Neural cell (in vitro differentiated cells): ENCODE results near the gene CDK4. TPM values are rescaled to one million over a fixed set of nuclear protein-coding genes. Genes with fewer than 3 reads are reported as not detected.

ENCODE experiments used
- H2AFZ ChIP-seq: fragments of 200-600, 300-800 bp; sonication (generic), shearing (Covaris generic); 2 replicates; pipeline ENCODE4 v1.6.0; 2014; ENCODE audit warnings: low read depth, mild to moderate bottlenecking, antibody characterized with exemption, low read length, moderate library complexity
- H3F3A ChIP-seq: fragments of 200-600 bp; shearing (Covaris generic); 2 replicates; pipeline ENCODE4 v1.6.1; 2016; ENCODE audit warnings: mild to moderate bottlenecking, moderate library complexity, mixed read lengths, antibody characterized with exemption, low read length; ENCODE audit not compliant: insufficient read depth, poor library complexity, severe bottlenecking
- H3K27ac ChIP-seq: fragments of 200-600, 300-800 bp; sonication (generic), shearing (Covaris generic); 2 replicates; pipeline ENCODE4 v1.5.1; 2014; ENCODE audit warnings: mild to moderate bottlenecking, low read length, moderate library complexity
- H3K27me3 ChIP-seq: fragments of 300-800, 200-600 bp; sonication (generic), shearing (Covaris generic); 2 replicates; pipeline ENCODE4 v1.6.0; 2014; ENCODE audit warnings: mild to moderate bottlenecking, low read depth, low read length, moderate library complexity; ENCODE audit not compliant: insufficient read depth
- H3K36me3 ChIP-seq: fragments of 300-800, 200-600 bp; sonication (generic), shearing (Covaris generic); 2 replicates; pipeline ENCODE4 v1.5.1; 2014; ENCODE audit warnings: mild to moderate bottlenecking, antibody characterized with exemption, low read length, moderate library complexity; ENCODE audit not compliant: insufficient read depth
- H3K4me2 ChIP-seq: fragments of 300-800, 200-600 bp; sonication (generic), shearing (Covaris generic); 2 replicates; pipeline ENCODE4 v1.6.0; 2014; ENCODE audit warnings: mild to moderate bottlenecking, low read length
- H3K4me3 ChIP-seq: fragments of 300-800, 200-600 bp; sonication (generic), shearing (Covaris generic); 2 replicates; pipeline ENCODE4 v1.5.1; 2014; ENCODE audit warnings: mild to moderate bottlenecking, low read length, moderate library complexity
- H3K79me2 ChIP-seq: fragments of 200-600 bp; shearing (Covaris generic); replicated peaks from 2 replicates; pipeline ENCODE4 v1.6.0; 2014; ENCODE audit warnings: mild to moderate bottlenecking, low read length, moderate library complexity; ENCODE audit not compliant: insufficient read depth
- H3K9ac ChIP-seq: fragments of 300-800, 200-600 bp; sonication (generic), shearing (Covaris generic); 2 replicates; pipeline ENCODE4 v1.6.1; 2016; ENCODE audit warnings: mild to moderate bottlenecking, low read length, mixed read lengths
- H3K9me2 ChIP-seq: fragments of 200-600 bp; shearing (Covaris generic); 2 replicates; pipeline ENCODE4 v1.6.1; 2016; ENCODE audit warnings: mild to moderate bottlenecking, low read length, mixed read lengths; ENCODE audit not compliant: insufficient read depth
- H3K9me3 ChIP-seq: fragments of 200-600, 300-800 bp; sonication (generic), shearing (Covaris generic); 2 replicates; pipeline ENCODE4 v1.6.1; 2016; ENCODE audit warnings: mild to moderate bottlenecking, mixed run types, low read length, moderate library complexity, mixed read lengths
- H4K20me1 ChIP-seq: fragments of 200-600 bp; shearing (Covaris generic); 2 replicates; pipeline ENCODE4 v1.6.1; 2016; ENCODE audit warnings: mild to moderate bottlenecking, mixed run types; ENCODE audit not compliant: insufficient read depth
- EP300 ChIP-seq: fragments of 450-650 bp; conservative IDR thresholded peaks from 2 replicates; pipeline ENCODE4 v1.6.1; 2014; ENCODE audit warnings: antibody characterized with exemption, mild to moderate bottlenecking, moderate library complexity; ENCODE audit not compliant: poor library complexity, severe bottlenecking
- EZH2 ChIP-seq: fragments of 200-600, 300-800 bp; shearing (Covaris generic), sonication (generic); IDR thresholded peaks from 2 replicates; pipeline ENCODE4 v1.6.1; 2014; ENCODE audit warnings: antibody characterized with exemption, low read length, borderline replicate concordance, mild to moderate bottlenecking; ENCODE audit not compliant: insufficient read depth, poor library complexity, severe bottlenecking
- MXI1 ChIP-seq: fragments of 450-650 bp; conservative IDR thresholded peaks from 2 replicates; pipeline ENCODE4 v1.6.1; 2014; ENCODE audit warnings: antibody characterized with exemption, mild to moderate bottlenecking; ENCODE audit not compliant: poor library complexity, severe bottlenecking
- POLR2AphosphoS5 ChIP-seq: IDR thresholded peaks from 2 replicates; pipeline ENCODE4 v1.6.1; 2012
- RAD21 ChIP-seq: fragments of 450-650 bp; conservative IDR thresholded peaks from 2 replicates; pipeline ENCODE4 v1.6.1; 2014; ENCODE audit warnings: antibody characterized with exemption, mild to moderate bottlenecking, moderate library complexity
- SMC3 ChIP-seq: fragments of 450-650 bp; conservative IDR thresholded peaks from 2 replicates; pipeline ENCODE4 v1.6.1; 2014; ENCODE audit warnings: antibody characterized with exemption, mild to moderate bottlenecking, moderate library complexity; ENCODE audit not compliant: poor library complexity
- TAF1 ChIP-seq: IDR thresholded peaks from 2 replicates; pipeline ENCODE4 v1.6.1; 2012; ENCODE audit warnings: low read depth
- polyA plus RNA-seq: library from polyadenylated mRNA; depleted of rRNA; stranded (reverse); fragments of >200 nt; gene quantifications from 2 replicates; pipeline ENCODE4 v1.2.3, GENCODE V29; 2014
- TF ChIP-seq, protein P1 (sequence below): IDR thresholded peaks from 2 replicates; pipeline ENCODE4 v1.6.1; 2012; ENCODE audit warnings: borderline replicate concordance
- TF ChIP-seq, protein P2 (sequence below): fragments of 450-650 bp; IDR thresholded peaks from 2 replicates; pipeline ENCODE4 v1.5.1; 2014; ENCODE audit warnings: antibody characterized with exemption, mild to moderate bottlenecking, moderate library complexity; ENCODE audit not compliant: poor library complexity, severe bottlenecking

Gene CDK4
- polyA plus RNA-seq, 1 donor from 2014 or later: 104 TPM

DNA sequence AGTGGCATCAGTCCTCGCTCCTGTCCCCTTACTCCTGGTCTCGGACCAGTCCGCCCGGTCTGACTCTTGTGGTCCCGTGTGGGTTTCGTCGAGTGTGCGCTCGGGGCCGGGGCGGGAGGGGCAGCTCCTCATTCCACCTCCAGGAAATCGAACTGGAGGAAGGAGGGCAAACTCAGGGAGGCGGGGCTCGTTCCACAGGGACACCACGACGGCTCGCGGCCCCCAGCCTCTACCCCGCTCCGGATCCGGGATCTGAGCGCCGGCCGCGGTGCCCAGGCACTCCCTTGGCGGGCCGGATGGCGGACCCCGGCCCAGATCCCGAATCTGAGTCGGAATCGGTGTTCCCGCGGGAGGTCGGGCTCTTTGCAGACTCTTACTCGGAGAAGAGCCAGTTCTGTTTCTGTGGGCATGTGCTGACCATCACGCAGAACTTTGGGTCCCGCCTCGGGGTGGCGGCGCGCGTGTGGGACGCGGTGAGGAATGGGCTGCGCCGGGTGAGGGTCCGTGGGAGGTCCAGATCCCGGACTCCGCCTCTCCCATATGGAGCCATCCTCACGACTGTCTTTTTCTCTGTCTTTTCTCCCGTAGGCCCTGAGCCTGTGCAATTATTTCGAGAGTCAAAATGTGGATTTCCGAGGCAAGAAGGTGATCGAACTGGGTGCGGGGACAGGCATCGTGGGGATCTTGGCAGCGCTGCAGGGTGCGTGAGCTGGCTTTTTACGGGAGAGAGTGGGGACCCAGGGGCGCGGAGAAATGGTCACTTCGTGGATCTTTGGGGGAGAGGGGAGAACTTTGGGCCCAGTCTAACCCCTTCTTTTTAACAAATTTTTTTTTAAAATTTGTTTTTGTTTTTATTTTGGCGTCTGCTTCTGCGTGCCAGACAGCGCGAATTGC is 20.6 kb upstream of the CDK4 start, which contains the start of gene EEF1AKMT3:
Gene EEF1AKMT3, plus strand, starts transcription at position 186 of the 894 bp plus-strand sequence. Its CDS starts 111 bp downstream, at position 297.
- TF ChIP-seq TAF1: no peak
- TF ChIP-seq, protein P1, sequence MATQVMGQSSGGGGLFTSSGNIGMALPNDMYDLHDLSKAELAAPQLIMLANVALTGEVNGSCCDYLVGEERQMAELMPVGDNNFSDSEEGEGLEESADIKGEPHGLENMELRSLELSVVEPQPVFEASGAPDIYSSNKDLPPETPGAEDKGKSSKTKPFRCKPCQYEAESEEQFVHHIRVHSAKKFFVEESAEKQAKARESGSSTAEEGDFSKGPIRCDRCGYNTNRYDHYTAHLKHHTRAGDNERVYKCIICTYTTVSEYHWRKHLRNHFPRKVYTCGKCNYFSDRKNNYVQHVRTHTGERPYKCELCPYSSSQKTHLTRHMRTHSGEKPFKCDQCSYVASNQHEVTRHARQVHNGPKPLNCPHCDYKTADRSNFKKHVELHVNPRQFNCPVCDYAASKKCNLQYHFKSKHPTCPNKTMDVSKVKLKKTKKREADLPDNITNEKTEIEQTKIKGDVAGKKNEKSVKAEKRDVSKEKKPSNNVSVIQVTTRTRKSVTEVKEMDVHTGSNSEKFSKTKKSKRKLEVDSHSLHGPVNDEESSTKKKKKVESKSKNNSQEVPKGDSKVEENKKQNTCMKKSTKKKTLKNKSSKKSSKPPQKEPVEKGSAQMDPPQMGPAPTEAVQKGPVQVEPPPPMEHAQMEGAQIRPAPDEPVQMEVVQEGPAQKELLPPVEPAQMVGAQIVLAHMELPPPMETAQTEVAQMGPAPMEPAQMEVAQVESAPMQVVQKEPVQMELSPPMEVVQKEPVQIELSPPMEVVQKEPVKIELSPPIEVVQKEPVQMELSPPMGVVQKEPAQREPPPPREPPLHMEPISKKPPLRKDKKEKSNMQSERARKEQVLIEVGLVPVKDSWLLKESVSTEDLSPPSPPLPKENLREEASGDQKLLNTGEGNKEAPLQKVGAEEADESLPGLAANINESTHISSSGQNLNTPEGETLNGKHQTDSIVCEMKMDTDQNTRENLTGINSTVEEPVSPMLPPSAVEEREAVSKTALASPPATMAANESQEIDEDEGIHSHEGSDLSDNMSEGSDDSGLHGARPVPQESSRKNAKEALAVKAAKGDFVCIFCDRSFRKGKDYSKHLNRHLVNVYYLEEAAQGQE: no peak
- TF ChIP-seq, protein P2, sequence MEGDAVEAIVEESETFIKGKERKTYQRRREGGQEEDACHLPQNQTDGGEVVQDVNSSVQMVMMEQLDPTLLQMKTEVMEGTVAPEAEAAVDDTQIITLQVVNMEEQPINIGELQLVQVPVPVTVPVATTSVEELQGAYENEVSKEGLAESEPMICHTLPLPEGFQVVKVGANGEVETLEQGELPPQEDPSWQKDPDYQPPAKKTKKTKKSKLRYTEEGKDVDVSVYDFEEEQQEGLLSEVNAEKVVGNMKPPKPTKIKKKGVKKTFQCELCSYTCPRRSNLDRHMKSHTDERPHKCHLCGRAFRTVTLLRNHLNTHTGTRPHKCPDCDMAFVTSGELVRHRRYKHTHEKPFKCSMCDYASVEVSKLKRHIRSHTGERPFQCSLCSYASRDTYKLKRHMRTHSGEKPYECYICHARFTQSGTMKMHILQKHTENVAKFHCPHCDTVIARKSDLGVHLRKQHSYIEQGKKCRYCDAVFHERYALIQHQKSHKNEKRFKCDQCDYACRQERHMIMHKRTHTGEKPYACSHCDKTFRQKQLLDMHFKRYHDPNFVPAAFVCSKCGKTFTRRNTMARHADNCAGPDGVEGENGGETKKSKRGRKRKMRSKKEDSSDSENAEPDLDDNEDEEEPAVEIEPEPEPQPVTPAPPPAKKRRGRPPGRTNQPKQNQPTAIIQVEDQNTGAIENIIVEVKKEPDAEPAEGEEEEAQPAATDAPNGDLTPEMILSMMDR: no peak
- TF ChIP-seq SMC3: no peak
- TF ChIP-seq POLR2AphosphoS5: no peak
- no peak for TF ChIP-seq RAD21
- no peak for TF ChIP-seq EP300
- TF ChIP-seq EZH2: no peak
- TF ChIP-seq MXI1: no peak
- Histone ChIP-seq H3K9me3 (no peaks in the 10 kb centered on the region), H3K79me2 (no peaks in the 10 kb centered on the region), H3K27ac (peak within 1 kb of the TSS; percentile 57), H3K36me3 (no peaks in the 10 kb centered on the region), H4K20me1 (no peaks in the 10 kb centered on the region), H3K27me3 (peaks cover under 1% of the 10 kb centered on the region), H3K9me2 (no peaks in the 10 kb centered on the region), H3K9ac (peak within 1 kb of the TSS; percentile 70), H3F3A (no peaks in the 10 kb centered on the region), H2AFZ (peak within 1 kb of the TSS; percentile 90), H3K4me2 (peak within 1 kb of the TSS; percentile 79), H3K4me3 (peak within 1 kb of the TSS; percentile 76)

DNA sequence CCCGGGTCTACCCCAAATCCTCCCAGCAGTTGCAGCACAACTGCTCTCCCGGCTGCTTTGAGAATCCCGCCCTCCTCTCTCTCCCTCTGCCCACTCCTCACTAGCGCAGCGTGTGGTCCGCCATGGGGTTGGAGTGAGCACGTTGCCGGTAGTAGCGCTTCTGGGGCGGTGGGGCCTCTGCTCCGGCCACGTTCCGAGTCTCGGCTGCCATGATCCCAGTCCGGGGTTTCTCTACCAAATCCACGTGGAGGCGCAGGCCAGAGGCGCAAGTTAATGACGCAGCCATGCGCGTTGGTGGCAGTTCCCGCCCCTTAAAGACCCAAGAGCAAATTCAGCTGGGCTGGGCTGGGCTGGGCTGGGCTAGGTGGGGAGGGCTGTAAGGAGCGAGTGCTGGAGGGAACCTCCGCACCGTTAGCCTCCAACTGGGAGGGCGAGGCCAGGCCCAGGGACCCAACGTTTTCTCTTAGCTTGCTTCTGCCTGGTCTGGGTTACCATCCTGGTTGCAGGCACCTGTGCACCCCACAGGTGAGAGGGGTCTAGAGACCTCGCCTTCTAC is 19.8 kb upstream of the CDK4 start, which contains the start of gene METTL1:
Gene METTL1, minus strand, starts transcription at position 233 of the 556 bp plus-strand sequence. Its CDS starts 22 bp downstream, at position 211.
- H3K36me3 ChIP-seq: no peaks in the 10 kb centered on the region
- peak within 1 kb of the TSS; percentile 57 for H3K27ac ChIP-seq
- peak within 1 kb of the TSS; percentile 76 for H3K4me3 ChIP-seq
- no peak for TF ChIP-seq EZH2
- TF ChIP-seq, protein P1: no peak
- TF ChIP-seq POLR2AphosphoS5: peak; percentile 69
- TF ChIP-seq TAF1: peak; percentile 49
- peak; percentile 53 for TF ChIP-seq EP300
- TF ChIP-seq RAD21: no peak
- TF ChIP-seq SMC3: peak; percentile 49
- peak; percentile 100 for TF ChIP-seq MXI1
- H4K20me1 ChIP-seq: no peaks in the 10 kb centered on the region
- peak within 1 kb of the TSS; percentile 70 for H3K9ac ChIP-seq
- H2AFZ ChIP-seq: peak within 1 kb of the TSS; percentile 90
- H3K79me2 ChIP-seq: no peaks in the 10 kb centered on the region
- peak within 1 kb of the TSS; percentile 79 for H3K4me2 ChIP-seq
- peaks cover 8% of the 10 kb centered on the region for H3K27me3 ChIP-seq
- no peaks in the 10 kb centered on the region for H3F3A ChIP-seq
- no peaks in the 10 kb centered on the region for H3K9me2 ChIP-seq
- no peaks in the 10 kb centered on the region for H3K9me3 ChIP-seq
